NT2/D1 (cell line): ENCODE measurements around the gene TRIM42.

Experiments
- DNase-seq: peaks from one replicate; pipeline ENCODE4 v3.0.0-alpha.2; 2011; ENCODE audit warnings: low read depth, low spot score
- H3K27me3 ChIP-seq: 2 replicates; pipeline ENCODE4 v1.6.0; 2011; ENCODE audit warnings: mild to moderate bottlenecking; ENCODE audit not compliant: insufficient read length, insufficient read depth
- H3K36me3 ChIP-seq: 2 replicates; pipeline ENCODE4 v1.6.1; 2011; ENCODE audit warnings: mild to moderate bottlenecking, low read length, mixed read lengths; ENCODE audit not compliant: insufficient read depth, insufficient read length
- H3K4me1 ChIP-seq: 2 replicates; pipeline ENCODE4 v1.5.1; 2011; ENCODE audit not compliant: insufficient read depth, insufficient read length
- H3K4me3 ChIP-seq: 2 replicates; pipeline ENCODE4 v1.5.1; 2011; ENCODE audit warnings: low read depth; ENCODE audit not compliant: insufficient read length
- H3K9ac ChIP-seq: 2 replicates; pipeline ENCODE4 v1.6.0; 2011; ENCODE audit warnings: low read depth; ENCODE audit not compliant: insufficient read length
- H3K9me3 ChIP-seq: 2 replicates; pipeline ENCODE4 v1.5.1; 2011; ENCODE audit warnings: mild to moderate bottlenecking, low read length; ENCODE audit not compliant: insufficient read depth
- SUZ12 ChIP-seq: IDR thresholded peaks from 2 replicates; pipeline ENCODE4 v1.6.1; 2011; ENCODE audit not compliant: insufficient read length, insufficient read depth; ENCODE audit errors: extremely low read depth
- YY1 ChIP-seq: IDR thresholded peaks from 2 replicates; pipeline ENCODE4 v1.6.1; 2011; ENCODE audit not compliant: insufficient read length, insufficient read depth
- ZNF274 ChIP-seq: IDR thresholded peaks from 2 replicates; pipeline ENCODE4 v1.6.1; 2011; ENCODE audit warnings: mild to moderate bottlenecking, low read depth, low read length

Gene TRIM42

DNA sequence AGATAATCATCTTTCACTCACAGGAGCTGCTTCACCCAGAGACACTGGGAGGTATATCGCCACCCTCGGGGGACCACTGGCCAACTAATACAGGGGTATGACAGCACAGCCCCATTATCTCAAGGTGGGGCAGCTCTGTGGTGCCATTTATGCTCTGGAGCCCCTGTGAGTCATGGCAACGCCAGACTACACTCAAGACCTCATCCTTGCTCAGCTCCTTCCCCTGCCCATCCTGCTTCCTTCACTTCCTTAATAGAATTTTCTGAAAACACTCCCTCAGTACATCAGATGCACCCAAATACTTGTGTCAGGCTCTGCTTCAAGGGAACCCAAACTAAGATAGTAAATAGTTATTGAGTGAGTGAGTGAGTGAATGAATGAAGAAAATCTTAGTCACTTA lies 45.7 kb downstream of the TRIM42 start:
- Histone ChIP-seq H3K27me3 (no peaks in the 10 kb centered on the region), H3K4me3 (no peak overlapping the region), H3K9me3 (no peaks in the 10 kb centered on the region), H3K4me1 (peaks cover 4% of the 10 kb centered on the region), H3K9ac (no peak overlapping the region), H3K36me3 (no peaks in the 10 kb centered on the region)
- no peak for TF ChIP-seq ZNF274
- no peak for DNase-seq

GRCh38 chr3:140724856-140725812 lies 47.3 kb downstream of the TRIM42 start:
- no peaks in the 10 kb centered on the region for H3K27me3 ChIP-seq
- H3K4me3 ChIP-seq = no peak overlapping the region
- H3K9ac ChIP-seq = no peak overlapping the region
- no peaks in the 10 kb centered on the region for H3K9me3 ChIP-seq
- no peak for DNase-seq
- H3K36me3 ChIP-seq = no peaks in the 10 kb centered on the region
- H3K4me1 ChIP-seq = peaks cover 4% of the 10 kb centered on the region
- TF ChIP-seq YY1 = no peak
- TF ChIP-seq ZNF274 = no peak
- no peak for TF ChIP-seq SUZ12

DNA sequence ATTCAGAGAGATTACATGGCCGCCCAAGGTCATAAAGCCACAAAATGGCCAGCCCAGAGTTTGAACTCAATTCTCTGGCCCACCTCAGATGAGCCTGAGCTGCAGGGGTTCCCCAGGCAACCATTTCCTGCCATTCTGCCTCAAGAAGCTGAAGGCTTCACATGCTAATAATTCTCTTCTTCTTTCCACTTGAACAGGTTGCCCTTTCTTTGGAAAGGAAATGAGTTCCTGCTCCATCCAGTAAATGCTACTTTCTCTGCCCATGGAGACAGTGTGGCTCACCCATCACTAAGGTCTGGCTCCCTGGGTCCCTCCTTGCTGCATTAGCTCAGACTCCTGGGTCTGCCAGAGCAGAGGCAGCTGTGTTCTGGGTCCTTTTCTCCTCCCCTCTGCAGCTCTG lies 48.2 kb downstream of the TRIM42 start:
- DNase-seq = peak; percentile 32
- Histone ChIP-seq H3K4me3 (no peak overlapping the region), H3K27me3 (no peaks in the 10 kb centered on the region)

DNA sequence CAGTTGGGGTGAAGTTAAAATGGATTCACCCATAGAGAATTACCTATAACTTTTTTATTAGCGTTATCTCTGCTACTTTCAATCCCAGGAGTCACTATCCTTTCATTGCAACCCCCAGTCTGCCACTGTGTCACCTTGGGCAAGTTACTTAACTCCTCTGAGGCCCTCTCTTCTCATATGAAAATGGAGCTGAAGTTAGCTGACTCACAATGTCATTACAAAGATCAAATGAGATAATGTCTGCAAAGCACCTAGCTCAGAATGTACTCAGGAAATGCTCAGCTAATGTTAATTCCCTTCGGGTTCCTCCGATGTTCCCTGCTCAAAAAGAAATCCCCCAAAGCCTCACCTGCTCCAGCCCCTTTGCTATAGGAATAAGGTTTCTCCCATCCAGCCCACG lies 50.0 kb downstream of the TRIM42 start:
- no peaks in the 10 kb centered on the region for H3K36me3 ChIP-seq
- no peak for DNase-seq
- no peak for TF ChIP-seq SUZ12
- no peak for TF ChIP-seq YY1
- TF ChIP-seq ZNF274 = no peak
- H3K4me1 ChIP-seq = peaks cover 4% of the 10 kb centered on the region
- H3K4me3 ChIP-seq = no peak overlapping the region
- H3K9ac ChIP-seq = no peak overlapping the region
- H3K9me3 ChIP-seq = no peaks in the 10 kb centered on the region
- no peaks in the 10 kb centered on the region for H3K27me3 ChIP-seq

More for the DNA sequence above, 48.2 kb downstream of the TRIM42 start:
- Histone ChIP-seq H3K4me1 (peaks cover 4% of the 10 kb centered on the region), H3K36me3 (no peaks in the 10 kb centered on the region), H3K9ac (no peak overlapping the region), H3K9me3 (no peaks in the 10 kb centered on the region)
- TF ChIP-seq YY1 (no peak), SUZ12 (no peak), ZNF274 (no peak)

DNA sequence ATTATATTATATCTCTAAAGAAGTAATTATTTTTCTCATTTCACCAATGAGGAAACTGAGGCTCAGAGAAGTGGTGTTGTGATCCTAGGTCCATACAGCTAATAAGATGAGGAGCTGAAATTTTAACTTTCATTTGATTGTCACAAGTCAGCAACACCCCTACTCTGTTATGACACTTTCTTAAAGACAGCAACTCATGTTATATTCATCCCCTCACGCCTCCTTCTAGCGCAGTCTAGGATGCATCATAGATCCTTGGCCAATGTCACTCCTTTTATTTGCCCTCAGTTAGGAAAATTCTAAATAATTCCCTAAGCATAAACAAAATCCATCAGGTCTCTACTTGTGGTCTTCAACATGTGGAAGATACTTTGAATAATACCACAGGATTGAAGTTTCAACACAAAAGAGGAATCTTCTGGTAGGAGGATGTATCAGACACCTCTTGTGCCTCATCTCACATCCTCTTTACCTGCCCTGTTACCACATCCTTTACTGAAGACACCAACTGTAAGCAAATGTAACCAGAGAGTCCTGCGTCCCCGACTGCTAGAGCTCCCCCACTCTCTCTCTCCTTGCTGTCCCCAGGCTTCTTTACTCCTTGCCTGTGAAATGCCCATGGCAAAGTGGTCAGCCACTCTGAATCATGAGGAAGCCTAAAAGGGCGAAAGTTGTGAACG lies 53.7 kb downstream of the TRIM42 start:
- no peaks in the 10 kb centered on the region for H3K36me3 ChIP-seq
- no peak for DNase-seq

GRCh38 chr3:140733623-140734022 lies 55.8 kb downstream of the TRIM42 start:
- H3K36me3 ChIP-seq = no peaks in the 10 kb centered on the region
- DNase-seq = no peak

More for the DNA sequence above, 53.7 kb downstream of the TRIM42 start:
- no peaks in the 10 kb centered on the region for H3K9me3 ChIP-seq
- TF ChIP-seq SUZ12 (no peak), YY1 (no peak), ZNF274 (no peak)
- no peaks in the 10 kb centered on the region for H3K27me3 ChIP-seq
- no peak overlapping the region for H3K4me3 ChIP-seq
- peaks cover 4% of the 10 kb centered on the region for H3K4me1 ChIP-seq
- H3K9ac ChIP-seq = no peak overlapping the region

GRCh38 chr3:140736863-140737460 lies 59.1 kb downstream of the TRIM42 start:
- Histone ChIP-seq H3K9me3 (no peaks in the 10 kb centered on the region), H3K9ac (no peak overlapping the region), H3K27me3 (no peaks in the 10 kb centered on the region), H3K4me1 (no peaks in the 10 kb centered on the region), H3K4me3 (no peak overlapping the region), H3K36me3 (no peaks in the 10 kb centered on the region)
- TF ChIP-seq SUZ12 = no peak
- no peak for TF ChIP-seq ZNF274
- TF ChIP-seq YY1 = no peak
- peak; percentile 68 for DNase-seq

More at GRCh38 chr3:140733623-140734022, 55.8 kb downstream of the TRIM42 start:
- no peaks in the 10 kb centered on the region for H3K4me1 ChIP-seq
- no peak overlapping the region for H3K4me3 ChIP-seq
- H3K27me3 ChIP-seq = no peaks in the 10 kb centered on the region
- no peak overlapping the region for H3K9ac ChIP-seq
- TF ChIP-seq SUZ12 (no peak), ZNF274 (no peak), YY1 (no peak)
- no peaks in the 10 kb centered on the region for H3K9me3 ChIP-seq
